Fibroblast of villous mesenchyme (primary cell): ENCODE results near the gene KCNQ1. TPM values are rescaled to one million over a fixed set of nuclear protein-coding genes. Genes with fewer than 3 reads are reported as not detected.

Experiments used
- DNase-seq: peaks from one replicate; pipeline ENCODE4 v3.0.0-alpha.2; 2010; ENCODE audit warnings: low read depth
- H3K4me3 ChIP-seq: 2 replicates; pipeline ENCODE4 v1.5.1; 2011; ENCODE audit warnings: low read depth, mild to moderate bottlenecking, low read length
- total RNA-seq: library from RNA; depleted of rRNA; stranded (reverse); fragments of >200 nt; gene quantifications from 2 replicates; pipeline ENCODE4 v1.2.3, GENCODE V29; 2012
- TF ChIP-seq, protein P1 (sequence below): IDR thresholded peaks from 2 replicates; pipeline ENCODE4 v1.5.1; 2012; ENCODE audit warnings: low read depth, mild to moderate bottlenecking, low read length; ENCODE audit not compliant: insufficient read depth

Gene KCNQ1
- total RNA-seq, 1 donor = not detected

DNA sequence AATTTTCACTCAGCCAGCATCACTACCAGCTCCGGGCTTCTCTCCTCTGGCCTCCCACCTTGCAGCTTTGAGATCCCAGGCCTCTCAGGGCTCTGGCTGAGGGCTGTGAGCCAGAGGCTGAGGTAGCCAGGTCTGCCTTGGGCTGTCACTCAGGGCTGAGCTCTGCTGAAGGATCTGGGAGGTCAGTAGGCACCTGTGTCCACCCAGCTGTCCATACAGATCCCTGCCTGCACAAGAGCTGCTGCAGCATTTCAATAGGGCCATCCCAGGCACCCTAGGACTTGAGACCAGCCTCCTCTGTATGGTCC lies 242.4 kb downstream of the KCNQ1 start:
- no peak for DNase-seq
- TF ChIP-seq, protein P1, sequence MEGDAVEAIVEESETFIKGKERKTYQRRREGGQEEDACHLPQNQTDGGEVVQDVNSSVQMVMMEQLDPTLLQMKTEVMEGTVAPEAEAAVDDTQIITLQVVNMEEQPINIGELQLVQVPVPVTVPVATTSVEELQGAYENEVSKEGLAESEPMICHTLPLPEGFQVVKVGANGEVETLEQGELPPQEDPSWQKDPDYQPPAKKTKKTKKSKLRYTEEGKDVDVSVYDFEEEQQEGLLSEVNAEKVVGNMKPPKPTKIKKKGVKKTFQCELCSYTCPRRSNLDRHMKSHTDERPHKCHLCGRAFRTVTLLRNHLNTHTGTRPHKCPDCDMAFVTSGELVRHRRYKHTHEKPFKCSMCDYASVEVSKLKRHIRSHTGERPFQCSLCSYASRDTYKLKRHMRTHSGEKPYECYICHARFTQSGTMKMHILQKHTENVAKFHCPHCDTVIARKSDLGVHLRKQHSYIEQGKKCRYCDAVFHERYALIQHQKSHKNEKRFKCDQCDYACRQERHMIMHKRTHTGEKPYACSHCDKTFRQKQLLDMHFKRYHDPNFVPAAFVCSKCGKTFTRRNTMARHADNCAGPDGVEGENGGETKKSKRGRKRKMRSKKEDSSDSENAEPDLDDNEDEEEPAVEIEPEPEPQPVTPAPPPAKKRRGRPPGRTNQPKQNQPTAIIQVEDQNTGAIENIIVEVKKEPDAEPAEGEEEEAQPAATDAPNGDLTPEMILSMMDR = no peak
- no peak overlapping the region for H3K4me3 ChIP-seq

DNA sequence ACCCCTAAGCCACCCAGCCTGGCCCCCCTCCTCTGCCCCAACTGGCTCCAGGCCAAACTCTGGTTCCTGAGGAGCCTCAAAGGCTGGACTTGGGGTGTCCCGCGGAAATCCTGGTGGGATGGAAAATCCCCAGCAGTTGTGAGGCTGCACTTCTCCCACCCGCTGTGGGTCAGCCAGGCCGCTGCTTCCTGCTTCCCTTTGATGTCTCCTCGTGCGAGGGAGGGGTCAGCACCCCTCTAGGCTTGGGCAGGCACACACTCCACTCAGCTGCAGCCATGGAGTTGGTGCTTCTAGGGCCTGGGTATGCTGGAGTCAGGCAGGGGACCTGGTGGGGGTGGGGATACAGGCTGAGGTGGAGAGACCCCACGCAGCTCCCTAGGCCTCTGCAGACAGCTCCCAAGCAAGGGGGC lies 243.0 kb downstream of the KCNQ1 start:
- no peak for DNase-seq
- H3K4me3 ChIP-seq = no peak overlapping the region
- TF ChIP-seq, protein P1 = no peak

DNA sequence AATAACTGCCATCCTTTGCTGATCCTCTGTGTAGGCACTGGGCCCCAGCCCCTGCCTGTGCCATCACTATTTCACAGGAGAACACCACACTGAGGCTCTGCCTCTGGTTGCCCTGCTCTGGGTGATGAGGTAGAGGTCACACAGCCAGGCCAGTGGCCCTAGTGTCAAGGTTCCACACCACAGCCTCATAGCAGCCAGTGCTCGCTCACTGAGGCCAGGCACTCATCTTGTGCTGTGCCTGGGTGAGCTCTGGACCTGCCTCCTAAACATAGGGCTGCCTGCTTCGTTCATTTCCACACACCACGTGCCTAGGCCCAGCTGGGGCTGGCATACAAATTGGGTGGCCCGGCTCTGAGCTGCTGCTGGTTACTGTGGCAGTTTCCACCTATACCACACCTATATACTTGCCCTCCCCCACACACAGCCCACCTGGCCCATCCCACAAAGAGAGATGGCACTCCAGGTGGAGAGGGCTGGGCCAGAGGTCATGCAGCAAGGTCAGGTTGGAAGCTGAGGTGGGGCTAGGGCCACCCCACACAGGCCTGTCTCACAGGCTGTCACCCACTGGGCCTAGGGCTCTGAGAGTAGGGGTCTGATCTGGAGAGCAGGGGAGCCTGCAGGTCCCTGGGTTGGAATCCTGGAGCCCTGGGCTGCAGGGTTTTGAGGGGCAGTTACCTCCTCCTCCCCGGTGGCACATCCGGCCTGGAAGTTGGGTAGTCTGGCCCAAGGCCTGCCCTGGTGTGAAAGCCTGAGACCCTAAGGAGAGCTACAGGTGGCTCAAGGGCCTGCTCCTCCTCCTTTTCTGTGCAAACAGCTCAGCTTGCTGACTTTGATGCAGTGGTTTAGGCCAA lies 243.8 kb downstream of the KCNQ1 start:
- no peak overlapping the region for H3K4me3 ChIP-seq
- DNase-seq = no peak
- TF ChIP-seq, protein P1 = no peak

DNA sequence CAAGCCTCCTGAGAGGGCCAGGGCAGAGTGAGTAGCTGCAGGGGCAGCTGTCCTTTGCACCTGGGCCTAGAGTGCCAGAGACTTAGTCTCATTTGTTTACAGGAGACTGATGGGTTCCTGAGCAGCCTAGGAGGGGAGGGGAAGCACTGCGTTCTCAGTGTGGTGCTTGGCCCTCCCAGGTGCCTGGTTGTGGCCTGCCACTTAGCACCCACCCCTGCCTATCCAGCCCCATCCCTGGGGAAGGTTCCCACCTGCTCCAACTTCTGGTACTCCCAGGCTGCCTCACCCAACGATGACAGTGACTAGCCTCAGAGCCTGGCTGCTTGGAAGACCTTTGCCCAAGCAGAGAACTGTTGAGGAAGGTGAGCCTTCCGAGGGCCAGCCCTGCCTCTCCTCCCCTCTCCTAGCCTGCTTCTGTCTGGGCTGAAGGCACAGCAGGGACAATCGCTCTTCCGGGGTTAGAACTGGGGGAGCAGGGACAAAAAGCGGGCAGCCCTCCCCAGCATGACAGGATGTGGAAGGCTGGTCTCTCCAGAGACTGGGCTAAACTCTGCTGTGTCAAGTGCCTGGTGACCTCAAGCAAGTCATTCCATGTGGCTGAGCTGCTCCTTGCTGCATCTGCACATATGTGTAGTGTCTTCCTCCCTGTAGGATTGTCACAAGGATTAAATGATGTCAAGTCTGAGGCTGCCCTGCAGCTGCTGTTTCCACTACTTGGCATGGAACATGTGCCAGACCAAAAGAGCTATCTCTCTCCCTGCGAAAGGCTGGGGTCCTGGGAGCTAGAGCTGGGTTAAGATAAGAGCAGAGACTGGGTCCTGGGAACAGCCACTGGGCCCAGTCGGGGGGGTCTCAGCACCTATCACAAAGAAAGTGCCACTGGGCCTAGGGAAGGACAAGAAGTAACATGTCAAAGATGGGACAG lies 245.1 kb downstream of the KCNQ1 start:
- no peak overlapping the region for H3K4me3 ChIP-seq
- no peak for DNase-seq
- TF ChIP-seq, protein P1 = no peak

DNA sequence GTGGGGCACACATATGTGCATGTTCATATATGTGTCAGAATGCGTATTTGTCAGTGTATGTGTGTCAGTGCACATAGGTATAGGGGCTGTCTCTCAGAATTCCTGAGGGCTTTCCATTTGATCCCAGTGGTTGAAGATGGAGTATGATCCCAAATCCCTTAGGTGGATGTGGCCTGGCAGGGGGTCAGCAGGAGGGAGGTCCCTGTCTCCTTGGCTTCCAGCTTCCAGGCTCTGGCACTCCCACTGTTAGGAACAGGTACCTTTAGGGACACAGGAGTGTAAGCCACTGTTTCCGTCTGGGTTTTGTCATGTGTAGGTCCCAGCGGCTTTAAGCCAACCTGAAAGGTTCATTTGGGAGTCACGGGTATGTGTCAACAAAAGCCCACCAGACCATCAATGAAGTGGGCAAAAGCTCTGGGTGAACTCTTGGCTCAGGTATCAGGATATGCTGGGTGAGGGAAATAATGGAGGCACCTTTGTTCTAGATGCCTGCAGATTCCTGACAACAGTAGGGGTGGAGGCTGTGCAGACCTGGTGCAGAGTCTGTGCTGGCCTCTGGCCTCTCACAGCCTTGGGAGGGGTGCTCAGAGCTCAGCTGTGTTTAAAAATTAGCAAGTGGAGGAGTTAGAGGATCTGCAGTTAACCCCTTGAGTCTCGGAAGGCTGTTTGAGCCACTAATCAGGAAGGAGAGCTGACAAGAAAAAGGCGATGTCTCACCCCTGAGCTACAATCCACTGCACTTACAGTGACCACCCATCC lies 246.0 kb downstream of the KCNQ1 start:
- no peak overlapping the region for H3K4me3 ChIP-seq
- TF ChIP-seq, protein P1 = no peak
- DNase-seq = no peak

DNA sequence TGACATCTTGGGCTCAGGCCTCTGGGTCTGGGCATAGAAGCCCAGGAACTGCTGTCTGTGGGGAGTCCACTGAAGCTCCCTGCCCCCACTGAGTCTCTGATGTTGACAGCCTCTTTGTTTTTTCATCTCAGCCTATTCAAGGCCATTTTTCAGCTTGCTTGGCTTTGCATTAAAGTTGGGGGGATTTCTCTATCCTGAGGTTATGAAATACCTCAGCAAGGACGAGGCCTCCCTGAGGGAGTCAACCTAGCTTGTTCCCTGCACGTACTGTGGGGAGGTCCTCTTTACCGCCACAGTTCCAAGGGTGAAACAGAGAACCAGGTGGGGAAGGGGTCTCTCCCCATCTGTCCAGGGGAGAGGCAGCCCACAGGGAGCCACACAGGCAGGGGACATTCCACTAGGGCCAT lies 246.6 kb downstream of the KCNQ1 start:
- H3K4me3 ChIP-seq = no peak overlapping the region
- TF ChIP-seq, protein P1 = no peak
- DNase-seq = no peak
